Osteocyte (in vitro differentiated cells): ENCODE results near the gene DYNLT5. TPM values are rescaled to one million over a fixed set of nuclear protein-coding genes. Genes with fewer than 3 reads are reported as not detected.

Experiments used
- DNase-seq: peaks from one replicate; pipeline ENCODE4 v3.0.0; 2021; ENCODE audit warnings: mixed read lengths; ENCODE audit not compliant: unreplicated experiment; ENCODE audit errors: extremely low spot score
- H3K27ac Mint-ChIP-seq: one replicate; pipeline ENCODE4 v1.8.0; 2021; ENCODE audit warnings: mild to moderate bottlenecking, mixed read lengths; ENCODE audit not compliant: unreplicated experiment
- H3K27me3 Mint-ChIP-seq: one replicate; pipeline ENCODE4 v1.8.0; 2021; ENCODE audit warnings: mixed read lengths; ENCODE audit not compliant: unreplicated experiment
- H3K36me3 Mint-ChIP-seq: one replicate; pipeline ENCODE4 v1.8.0; 2021; ENCODE audit warnings: mixed read lengths; ENCODE audit not compliant: unreplicated experiment
- H3K4me1 Mint-ChIP-seq: one replicate; pipeline ENCODE4 v1.8.0; 2021; ENCODE audit warnings: mixed read lengths; ENCODE audit not compliant: unreplicated experiment
- H3K4me3 Mint-ChIP-seq: one replicate; pipeline ENCODE4 v1.8.0; 2021; ENCODE audit warnings: mild to moderate bottlenecking, moderate library complexity, mixed read lengths; ENCODE audit not compliant: unreplicated experiment
- H3K9me3 Mint-ChIP-seq: one replicate; pipeline ENCODE4 v1.8.0; 2021; ENCODE audit warnings: mixed read lengths; ENCODE audit not compliant: unreplicated experiment
- CTCF ChIP-seq: fragments of 200-600 bp; sonication (generic); IDR thresholded peaks from 2 replicates; pipeline ENCODE4 v1.5.0; 2021; ENCODE audit warnings: antibody characterized with exemption, mild to moderate bottlenecking, moderate library complexity
- total RNA-seq: library from RNA; stranded (reverse); gene quantifications from 2 replicates; pipeline ENCODE4 v1.2.1, GENCODE V29; 2021

DYNLT5 gene
- total RNA-seq, 1 donor from 2014 or later, result 0.35 TPM

- Mint-ChIP-seq H3K9me3 (no peaks in the 10 kb centered on the region), H3K36me3 (no peaks in the 10 kb centered on the region), H3K4me1 (no peaks in the 10 kb centered on the region), H3K4me3 (no peak overlapping the region), H3K27ac (no peak overlapping the region), H3K27me3 (no peaks in the 10 kb centered on the region)
- DNase-seq, result no peak
- TF ChIP-seq CTCF, result peak; percentile 9
These were observed 9.0 kb downstream of the DYNLT5 start for GRCh38 chr1:66761221-66761620.

- Mint-ChIP-seq H3K9me3 (no peaks in the 10 kb centered on the region), H3K36me3 (no peaks in the 10 kb centered on the region), H3K4me1 (no peaks in the 10 kb centered on the region), H3K27me3 (no peaks in the 10 kb centered on the region), H3K4me3 (no peak overlapping the region), H3K27ac (no peak overlapping the region)
- peak; percentile 80 for TF ChIP-seq CTCF
- no peak for DNase-seq
These were observed 12.8 kb downstream of the DYNLT5 start for GRCh38 chr1:66764994-66765578.

- H3K4me1 Mint-ChIP-seq, result no peaks in the 10 kb centered on the region
These were observed 15.4 kb downstream of the DYNLT5 start for GRCh38 chr1:66767626-66768025.

GRCh38 chr1:66768965-66769364, 16.7 kb downstream of the DYNLT5 start:
- no peak for DNase-seq
- no peaks in the 10 kb centered on the region for H3K9me3 Mint-ChIP-seq
- no peak for TF ChIP-seq CTCF
- H3K4me3 Mint-ChIP-seq, result no peak overlapping the region
- H3K4me1 Mint-ChIP-seq, result no peaks in the 10 kb centered on the region
- H3K36me3 Mint-ChIP-seq, result no peaks in the 10 kb centered on the region
- H3K27me3 Mint-ChIP-seq, result no peaks in the 10 kb centered on the region
- H3K27ac Mint-ChIP-seq, result no peak overlapping the region

More at GRCh38 chr1:66767626-66768025, 15.4 kb downstream of the DYNLT5 start:
- Mint-ChIP-seq H3K36me3 (no peaks in the 10 kb centered on the region), H3K27ac (no peak overlapping the region), H3K4me3 (no peak overlapping the region), H3K9me3 (no peaks in the 10 kb centered on the region), H3K27me3 (no peaks in the 10 kb centered on the region)
- no peak for TF ChIP-seq CTCF
- DNase-seq, result no peak

- no peak overlapping the region for H3K27ac Mint-ChIP-seq
- no peaks in the 10 kb centered on the region for H3K4me1 Mint-ChIP-seq
- no peak for TF ChIP-seq CTCF
- no peaks in the 10 kb centered on the region for H3K36me3 Mint-ChIP-seq
- H3K9me3 Mint-ChIP-seq, result no peaks in the 10 kb centered on the region
- H3K4me3 Mint-ChIP-seq, result no peak overlapping the region
- H3K27me3 Mint-ChIP-seq, result no peaks in the 10 kb centered on the region
- DNase-seq, result no peak
These were observed 17.4 kb downstream of the DYNLT5 start for GRCh38 chr1:66769512-66770229.
